ENCODE measurements around the gene PDGFA. TPM values are rescaled to one million over a fixed set of nuclear protein-coding genes. Genes with fewer than 3 reads are reported as not detected.

The PDGFA gene
- total RNA-seq, 4 donors from 2014 or later: 10.8 to 31.7 (median 26.0) TPM

GRCh38 chr7:522951-523314 is 3.3 kb upstream of the PDGFA start:
- no peak for DNase-seq
- intact Hi-C loops (cut with DNase I; ENCODE audit: low total_unique reads): loop anchor here (5.0 kb wide), 1 partner anchor 209 kb away; no protein-coding TSS in a partner anchor
- Histone ChIP-seq H3K27me3 (no peaks in the 10 kb centered on the region), H3K4me1 (peaks cover 10 to 14% of the 10 kb centered on the region in 2 donors), H3K27ac (peak overlapping the region in 2 of 4 donors; percentile 53 to 60), H3K4me3 (peak overlapping the region in 2 of 4 donors; percentile 49 to 63), H3K36me3 (no peaks in the 10 kb centered on the region), H3K9me3 (no peaks in the 10 kb centered on the region)
- no peak for TF ChIP-seq CTCF (IDR thresholded peaks at IDR 0.05 in 4 of 5, conservative IDR thresholded peaks at IDR 0.05 in 1 of 5)
- no peak for TF ChIP-seq POLR2A (IDR thresholded peaks at IDR 0.05)
- in situ Hi-C loops (cut with MboI; ENCODE audit: low sequenced_read_pairs in 4 of 4): no loop called here
- no peak for ATAC-seq

GRCh38 chr7:522071-522950 is 2.7 kb upstream of the PDGFA start:
- peaks cover 10 to 14% of the 10 kb centered on the region in 2 donors for H3K4me1 ChIP-seq
- in situ Hi-C loops (cut with MboI; ENCODE audit: low sequenced_read_pairs in 4 of 4): no loop called here
- H3K27ac ChIP-seq: peak overlapping the region in 3 of 4 donors; percentile 10 to 60 (median 53)
- ATAC-seq (peak; percentile 25 to 31), DNase-seq (peak; percentile 55 to 57)
- no peaks in the 10 kb centered on the region for H3K27me3 ChIP-seq
- no peak for TF ChIP-seq CTCF (IDR thresholded peaks at IDR 0.05 in 4 of 5, conservative IDR thresholded peaks at IDR 0.05 in 1 of 5)
- TF ChIP-seq POLR2A (IDR thresholded peaks at IDR 0.05): peak; percentile 23 to 36
- H3K4me3 ChIP-seq: peak overlapping the region; percentile 48 to 63 (median 56)
- intact Hi-C loops (cut with DNase I; ENCODE audit: low total_unique reads): loop anchor here (5.0 kb wide), 1 partner anchor 210 kb away; no protein-coding TSS in a partner anchor
- H3K9me3 ChIP-seq: no peaks in the 10 kb centered on the region
- no peaks in the 10 kb centered on the region for H3K36me3 ChIP-seq

- no peak for ATAC-seq
- H3K36me3 ChIP-seq: no peaks in the 10 kb centered on the region
- DNase-seq: no peak
- peaks cover 10 to 17% of the 10 kb centered on the region in 2 donors for H3K4me1 ChIP-seq
- H3K9me3 ChIP-seq: no peaks in the 10 kb centered on the region
- intact Hi-C loops (cut with DNase I; ENCODE audit: low total_unique reads) (loop anchor here (2.0 to 5.0 kb wide), 2 partner anchors 71 to 211 kb away; no protein-coding TSS in a partner anchor), in situ Hi-C loops (cut with MboI; ENCODE audit: low sequenced_read_pairs in 4 of 4) (no loop called here)
- no peaks in the 10 kb centered on the region for H3K27me3 ChIP-seq
- peak overlapping the region; percentile 48 to 63 (median 56) for H3K4me3 ChIP-seq
- H3K27ac ChIP-seq: peak overlapping the region in 2 of 4 donors; percentile 53 to 60
- TF ChIP-seq CTCF (IDR thresholded peaks at IDR 0.05 in 4 of 5, conservative IDR thresholded peaks at IDR 0.05 in 1 of 5) (no peak), POLR2A (IDR thresholded peaks at IDR 0.05) (no peak)
Measured at GRCh38 chr7:521221-522070, 1.8 kb upstream of the PDGFA start.

GRCh38 chr7:520503-521161 is 986 bp upstream of the PDGFA start:
- Histone ChIP-seq H3K27me3 (no peaks in the 10 kb centered on the region), H3K27ac (peak overlapping the region; percentile 89 to 94 (median 92)), H3K4me3 (peak overlapping the region; percentile 54 to 73 (median 68)), H3K36me3 (no peaks in the 10 kb centered on the region), H3K9me3 (no peaks in the 10 kb centered on the region), H3K4me1 (peaks cover 15 to 24% of the 10 kb centered on the region in 2 donors)
- ATAC-seq (no peak), DNase-seq (no peak)
- in situ Hi-C loops (cut with MboI; ENCODE audit: low sequenced_read_pairs in 4 of 4): no loop called here
- intact Hi-C loops (cut with DNase I; ENCODE audit: low total_unique reads): loop anchor here (2.0 to 5.0 kb wide), 2 partner anchors 72 to 212 kb away; no protein-coding TSS in a partner anchor
- TF ChIP-seq POLR2A (IDR thresholded peaks at IDR 0.05): no peak
- no peak for TF ChIP-seq CTCF (IDR thresholded peaks at IDR 0.05 in 4 of 5, conservative IDR thresholded peaks at IDR 0.05 in 1 of 5)
